K562 (cell line): Measurements from ENCODE around the gene SLC4A2. TPM values are rescaled to one million over a fixed set of nuclear protein-coding genes. Genes with fewer than 3 reads are reported as not detected.

ENCODE experiments used
- CCNT2 ChIP-seq: IDR thresholded peaks from 2 replicates; pipeline ENCODE4 v1.6.1; 2011; ENCODE audit warnings: borderline replicate concordance, low read depth, mild to moderate bottlenecking, moderate library complexity, mixed read lengths, low read length; ENCODE audit not compliant: insufficient read length; ENCODE audit errors: extremely low read depth
- CXXC5 ChIP-seq: fragments of 250-450 bp; sonication (Bioruptor Pico); IDR thresholded peaks from 2 replicates; pipeline ENCODE4 v1.8.0; 2022; ENCODE audit warnings: inconsistent platforms, mild to moderate bottlenecking, moderate library complexity
- FIP1L1 ChIP-seq: fragments of 200-400 bp; formaldehyde crosslinking; IDR thresholded peaks from 2 replicates; pipeline ENCODE4 v1.6.1; 2018; ENCODE audit warnings: mild to moderate bottlenecking, low read depth, low read length; ENCODE audit not compliant: poor library complexity, severe bottlenecking
- FOS ChIP-seq: IDR thresholded peaks from 3 replicates; pipeline ENCODE4 v1.6.1; 2011; ENCODE audit not compliant: insufficient read length; ENCODE audit errors: extremely low read depth
- FOXA1 ChIP-seq: fragments of 450-650 bp; IDR thresholded peaks from 2 replicates; pipeline ENCODE4 v1.6.1; 2016; ENCODE audit warnings: mild to moderate bottlenecking, borderline replicate concordance
- HDAC3 ChIP-seq: fragments of 450-650 bp; IDR thresholded peaks from 2 replicates; pipeline ENCODE4 v1.6.1; 2018; ENCODE audit warnings: borderline replicate concordance, mild to moderate bottlenecking, moderate library complexity; ENCODE audit not compliant: partially characterized antibody
- IFI16 ChIP-seq: fragments of 250-450 bp; sonication (Bioruptor Pico); IDR thresholded peaks from 2 replicates; pipeline ENCODE4 v2.1.2; 2022; ENCODE audit warnings: mild to moderate bottlenecking, inconsistent platforms
- MTA1 ChIP-seq: fragments of 450-650 bp; IDR thresholded peaks from 2 replicates; pipeline ENCODE4 v1.6.1; 2017; ENCODE audit warnings: borderline replicate concordance
- NFIX ChIP-seq: fragments of 250-450 bp; sonication (Bioruptor Pico); IDR thresholded peaks from 2 replicates; pipeline ENCODE4 v1.4.0; 2020; ENCODE audit warnings: low read depth, mild to moderate bottlenecking, moderate library complexity
- POLR2H ChIP-seq: IDR thresholded peaks from 2 replicates; pipeline ENCODE4 v1.6.1; 2016; ENCODE audit warnings: missing genetic modification characterization, low read depth, mild to moderate bottlenecking, control low read depth, missing compliant biosample characterization, moderate library complexity
- PRDM10 ChIP-seq: fragments of 450-650 bp; IDR thresholded peaks from 2 replicates; pipeline ENCODE4 v1.6.1; 2018; ENCODE audit not compliant: partially characterized antibody
- PYGO2 ChIP-seq: fragments of 450-650 bp; IDR thresholded peaks from 2 replicates; pipeline ENCODE4 v1.6.1; 2016; ENCODE audit warnings: mild to moderate bottlenecking, missing genetic modification characterization, moderate library complexity, missing compliant biosample characterization
- RNF2 ChIP-seq: sonication (generic); IDR thresholded peaks from 2 replicates; pipeline ENCODE4 v1.6.1; 2016
- SAFB2 ChIP-seq: fragments of 200-400 bp; formaldehyde crosslinking; IDR thresholded peaks from 2 replicates; pipeline ENCODE4 v1.6.1; 2018; ENCODE audit warnings: borderline replicate concordance, low read length, low read depth, moderate library complexity; ENCODE audit not compliant: severe bottlenecking
- SIRT6 ChIP-seq: IDR thresholded peaks from one replicate; pipeline ENCODE4 v1.6.1; 2012; ENCODE audit warnings: low read depth, mild to moderate bottlenecking, control low read depth, inconsistent platforms, low read length, moderate library complexity
- TSC22D4 ChIP-seq: fragments of 450-650 bp; IDR thresholded peaks from 2 replicates; pipeline ENCODE4 v1.6.1; 2016; ENCODE audit warnings: missing genetic modification characterization, missing biosample characterization, control low read depth
- ZNF354B ChIP-seq: fragments of 250-450 bp; sonication (Bioruptor Pico); IDR thresholded peaks from 2 replicates; pipeline ENCODE4 v1.4.0; 2020
- ZNF384 ChIP-seq: IDR thresholded peaks from 2 replicates; pipeline ENCODE4 v1.6.1; 2012; ENCODE audit warnings: low read depth, low read length, improper control_type of control experiment
- ZNF609 ChIP-seq: sonication (generic); formaldehyde crosslinking; IDR thresholded peaks from 2 replicates; pipeline ENCODE4 v1.8.1; 2023; ENCODE audit warnings: missing genetic modification reagents, mild to moderate bottlenecking, borderline replicate concordance
- polyA plus RNA-seq, 8 experiments: library from polyadenylated mRNA; depleted of rRNA in 4 of 8; stranded (reverse) in 5 of 8; unstranded in 3 of 8; fragments of >200 nt; fragmentation: Nextera tagmentation in 2 of 8; fragmentation: Illumina TruSeq in 1 of 8; extraction: Ambion mirVana in 2 of 8; extraction: Trizol in 1 of 8; gene quantifications; 2 replicates each; pipeline versions ENCODE4 v1.2.1 to v1.2.3, GENCODE V29; 2011 to 2014; ENCODE audit warnings: inconsistent platforms in 1 of 8, missing spikeins in 1 of 8
- total RNA-seq, 7 experiments: library from RNA; depleted of rRNA in 6 of 7; stranded (reverse); fragments of >200 nt in 6 of 7; fragmentation: Illumina TruSeq in 2 of 7; extraction: Trizol in 2 of 7; gene quantifications; 2 replicates each; pipeline versions ENCODE4 v1.2.1 to v1.2.3, GENCODE V29; 2011 to 2021; ENCODE audit warnings: low replicate concordance in 1 of 7

The SLC4A2 gene
- total and polyA plus RNA-seq, 9 of the 15 experiments (the other 6 are each of a cell fraction or from before 2014, with no cell fraction given) = 11.4 to 375 (median 130) TPM

GRCh38 chr7:151057989-151058780 lies 1.2 kb upstream of the SLC4A2 start (continued):
- no peak for TF ChIP-seq HDAC3
- no peak for TF ChIP-seq SAFB2
- no peak for TF ChIP-seq POLR2H (tag)
- no peak for TF ChIP-seq FOXA1
- no peak for TF ChIP-seq NFIX (CRISPR knock-in tag)
- TF ChIP-seq CXXC5 (CRISPR knock-in tag) = peak; percentile 95
- TF ChIP-seq MTA1 = peak; percentile 76; the same call in 1 of the 2 replicates
- peak; percentile 56 for TF ChIP-seq CCNT2
- no peak; the same call in 1 of the 2 replicates for TF ChIP-seq RNF2
- TF ChIP-seq IFI16 = no peak
- TF ChIP-seq SIRT6 = no peak
- TF ChIP-seq ZNF384 = no peak
- no peak for TF ChIP-seq TSC22D4
- no peak for TF ChIP-seq PRDM10
- no peak for TF ChIP-seq ZNF354B
- 0 out of 2 replicates have a peak, but pooled peaks have one; percentile 18 for TF ChIP-seq ZNF609 (CRISPR knock-in tag)
- TF ChIP-seq PYGO2 (tag) = no peak
- no peak for TF ChIP-seq FOS
- TF ChIP-seq FIP1L1 = peak; percentile 1
